OCI-LY7 (cell line): ENCODE measurements around the gene SMARCAL1. TPM values are rescaled to one million over a fixed set of nuclear protein-coding genes. Genes with fewer than 3 reads are reported as not detected.

Experiments used
- BruUV-seq: library from RNA; stranded (reverse); fragments of 400-500 nt; replicated peaks from 2 replicates; lab custom pipeline; 2021; lab: Mats Ljungman, UMichigan
- CTCF ChIA-PET: fragments of 300-600 bp; sonication (Branson Sonifier 250); formaldehyde crosslinking; loops from one replicate; lab custom pipeline; 2022; ENCODE audit warnings: antibody characterized with exemption; ENCODE audit not compliant: unreplicated experiment; lab: Charles Lee
- POLR2A ChIA-PET: fragments of 300-600 bp; sonication (Branson Sonifier 250); formaldehyde crosslinking; loops from one replicate; lab custom pipeline; 2022; ENCODE audit warnings: antibody characterized with exemption; lab: Charles Lee
- DNase-seq: peaks from one replicate; pipeline ENCODE4 v3.0.0-alpha.2; 2015; ENCODE audit warnings: low spot score
- H2AFZ ChIP-seq: fragments of 200-600 bp; sonication (generic), shearing (Covaris generic); 2 replicates; pipeline ENCODE4 v1.6.1; 2014; ENCODE audit warnings: mild to moderate bottlenecking, antibody characterized with exemption, low read length, moderate library complexity
- H3K27ac ChIP-seq: fragments of 200-600 bp; sonication (generic); 2 replicates; pipeline ENCODE4 v1.5.1; 2014; ENCODE audit warnings: mixed run types, low read depth, mild to moderate bottlenecking, moderate library complexity, low read length, inconsistent platforms; ENCODE audit not compliant: poor library complexity, severe bottlenecking
- H3K36me3 ChIP-seq: fragments of 200-600 bp; sonication (generic); 2 replicates; pipeline ENCODE4 v1.6.1; 2014; ENCODE audit warnings: mild to moderate bottlenecking, antibody characterized with exemption, low read length, moderate library complexity, mixed read lengths; ENCODE audit not compliant: insufficient read depth
- H3K4me1 ChIP-seq: fragments of 200-600 bp; sonication (generic); 2 replicates; pipeline ENCODE4 v1.5.1; 2014; ENCODE audit warnings: mild to moderate bottlenecking, low read length; ENCODE audit not compliant: insufficient read depth, poor library complexity, severe bottlenecking
- H3K4me2 ChIP-seq: fragments of 200-600 bp; sonication (generic); 2 replicates; pipeline ENCODE4 v1.6.1; 2014; ENCODE audit warnings: mild to moderate bottlenecking, low read length
- H3K4me3 ChIP-seq: fragments of 200-600 bp; sonication (generic); 2 replicates; pipeline ENCODE4 v1.5.1; 2014; ENCODE audit warnings: mild to moderate bottlenecking, low read depth, low read length; ENCODE audit not compliant: poor library complexity, severe bottlenecking
- H3K79me2 ChIP-seq: fragments of 200-600 bp; sonication (generic); 2 replicates; pipeline ENCODE4 v1.6.1; 2016; ENCODE audit warnings: low read depth, mild to moderate bottlenecking, low read length, moderate library complexity, mixed read lengths; ENCODE audit not compliant: insufficient read depth
- H3K9me2 ChIP-seq: fragments of 200-600 bp; sonication (generic); 2 replicates; pipeline ENCODE4 v1.6.1; 2016; ENCODE audit warnings: mild to moderate bottlenecking, low read length, mixed read lengths; ENCODE audit not compliant: insufficient read depth
- H3K9me3 ChIP-seq: fragments of 200-600 bp; sonication (generic); 2 replicates; pipeline ENCODE4 v1.6.1; 2014; ENCODE audit warnings: mild to moderate bottlenecking, mixed run types, low read length, mixed read lengths
- H4K20me1 ChIP-seq: fragments of 200-600 bp; sonication (generic); 2 replicates; pipeline ENCODE4 v1.6.1; 2014; ENCODE audit warnings: mild to moderate bottlenecking, antibody characterized with exemption, low read length, moderate library complexity, mixed read lengths; ENCODE audit not compliant: insufficient read depth
- CTCF ChIP-seq: fragments of 200-600 bp; sonication (generic); conservative IDR thresholded peaks from 2 replicates; pipeline ENCODE4 v1.5.1; 2014; ENCODE audit warnings: mild to moderate bottlenecking, antibody characterized with exemption, low read length, moderate library complexity, mixed read lengths
- EZH2phosphoT487 ChIP-seq: fragments of 200-600 bp; sonication (generic); IDR thresholded peaks from 2 replicates; pipeline ENCODE4 v1.6.1; 2018; ENCODE audit warnings: low read depth, borderline replicate concordance, mild to moderate bottlenecking, mixed run types, antibody characterized with exemption, low read length, moderate library complexity, mixed read lengths
- intact Hi-C: fragments of 100-400 bp; cut with micrococcal nuclease; formaldehyde crosslinking; loops from one replicate; pipeline ENCODE4 v1.10.0; 2022; ENCODE audit not compliant: unreplicated experiment
- total RNA-seq, 2 experiments: library from RNA; depleted of rRNA in 1 of 2; stranded (reverse); fragments of >200 nt in 1 of 2; shearing (Covaris generic) in 1 of 2; gene quantifications; 2 replicates each; pipeline ENCODE4 v1.2.3, GENCODE V29; 2014 to 2022

Gene SMARCAL1
- total RNA-seq, 2 experiments from 2014 or later: 12.2 to 26.1 TPM

- H3K9me3 ChIP-seq: no peaks in the 10 kb centered on the region
- CTCF ChIA-PET: no interaction called here
- TF ChIP-seq EZH2phosphoT487: no peak
- no peak for TF ChIP-seq CTCF
- POLR2A ChIA-PET: interaction anchor here (0.5 to 0.7 kb wide), 6 partner anchors 86 to 1027 kb away, joined by 3 to 10 read pairs (median 6); no protein-coding TSS in a partner anchor
- no peaks in the 10 kb centered on the region for H4K20me1 ChIP-seq
- H3K36me3 ChIP-seq: no peaks in the 10 kb centered on the region
- BruUV-seq: no TSS peak
- no peak for DNase-seq
- intact Hi-C loops: no loop called here
- H3K27ac ChIP-seq: no peak overlapping the region
- no peak overlapping the region for H2AFZ ChIP-seq
- no peaks in the 10 kb centered on the region for H3K9me2 ChIP-seq
- no peak overlapping the region for H3K4me3 ChIP-seq
- H3K4me2 ChIP-seq: no peak overlapping the region
- no peaks in the 10 kb centered on the region for H3K79me2 ChIP-seq
- H3K4me1 ChIP-seq: no peaks in the 10 kb centered on the region
Measured at GRCh38 chr2:216532562-216532961, 120.3 kb downstream of the SMARCAL1 start.

Other genes starting within 250 kb of the SMARCAL1 start
- not detected in 2 replicates for gene MARCHF4, start 40.0 kb upstream of the SMARCAL1 start, total RNA-seq (2014; rRNA removed; shearing (Covaris generic))
- not detected in 2 replicates for gene MARCHF4, start 40.0 kb upstream of the SMARCAL1 start, total RNA-seq (2022)
- gene RPL37A, start 86.4 kb downstream of the SMARCAL1 start, total RNA-seq (2014; rRNA removed; shearing (Covaris generic)): 4,020 and 4,194 TPM in 2 replicates
- gene RPL37A, start 86.4 kb downstream of the SMARCAL1 start, total RNA-seq (2022): 3,282 and 3,500 TPM in 2 replicates
- 0.66 and 0.75 TPM in 2 replicates for gene IGFBP2, start 220.9 kb downstream of the SMARCAL1 start, total RNA-seq (2014; rRNA removed; shearing (Covaris generic))
- gene IGFBP2, start 220.9 kb downstream of the SMARCAL1 start, total RNA-seq (2022): 0.81 TPM in 1 of 2 replicates, not detected in the other